Mesenchymal stem cell (in vitro differentiated cells and primary cell): Measurements from ENCODE around the gene MAP3K20.
A peak's percentile ranks its signal among the peaks of the same experiment; 100 is the strongest.
"Not testable (repeated sequence)": the region's sequence is repeated elsewhere in the genome, so short reads cannot be mapped to it uniquely, and the experiment has no call there.

Experiments
- DNase-seq: peaks from one replicate; pipeline ENCODE4 v3.0.0-alpha.2; 2013
- H2AFZ ChIP-seq: one replicate; pipeline ENCODE4 v1.6.1; 2013; ENCODE audit warnings: low read depth, mild to moderate bottlenecking, control low read depth, inconsistent platforms, low read length, moderate library complexity
- H2AK5ac ChIP-seq: 2 replicates; pipeline ENCODE4 v1.6.1; 2013; ENCODE audit warnings: low read length, moderate library complexity, mild to moderate bottlenecking, inconsistent platforms; ENCODE audit not compliant: severe bottlenecking
- H2BK120ac ChIP-seq: one replicate; pipeline ENCODE4 v1.6.1; 2013; ENCODE audit warnings: low read depth, mild to moderate bottlenecking, inconsistent platforms, low read length, moderate library complexity
- H2BK12ac ChIP-seq, 2 experiments: one replicate each; pipeline ENCODE4 v1.6.1; 2013; ENCODE audit warnings: inconsistent platforms in 2 of 2, low read length in 2 of 2, mild to moderate bottlenecking in 2 of 2, moderate library complexity in 2 of 2, control low read depth in 1 of 2
- H2BK15ac ChIP-seq: one replicate; pipeline ENCODE4 v1.6.1; 2013; ENCODE audit warnings: mild to moderate bottlenecking, low read depth, inconsistent platforms; ENCODE audit not compliant: poor library complexity, severe bottlenecking
- H2BK5ac ChIP-seq: 2 replicates; pipeline ENCODE4 v1.6.1; 2013; ENCODE audit warnings: low read depth, mild to moderate bottlenecking, low read length, control low read depth, inconsistent platforms; ENCODE audit not compliant: poor library complexity, severe bottlenecking
- H3K14ac ChIP-seq, 2 experiments: one replicate each; pipeline ENCODE4 v1.6.1; 2013; ENCODE audit warnings: inconsistent platforms in 2 of 2, low read length in 2 of 2, control low read depth in 1 of 2, mild to moderate bottlenecking in 1 of 2, moderate library complexity in 1 of 2
- H3K18ac ChIP-seq, 2 experiments: one replicate each; pipeline ENCODE4 v1.6.1; 2013; ENCODE audit warnings: inconsistent platforms in 2 of 2, low read length in 2 of 2, control low read depth in 1 of 2, low read depth in 1 of 2, mild to moderate bottlenecking in 1 of 2
- H3K23ac ChIP-seq, 2 experiments: one replicate each; pipeline ENCODE4 v1.6.1; 2013; ENCODE audit warnings: inconsistent platforms in 2 of 2, low read length in 2 of 2, mild to moderate bottlenecking in 2 of 2, moderate library complexity in 2 of 2, control low read depth in 1 of 2
- H3K27ac ChIP-seq: 2 replicates; pipeline ENCODE4 v1.5.1; 2013; ENCODE audit warnings: mild to moderate bottlenecking, moderate library complexity, low read length, control low read depth, inconsistent platforms; ENCODE audit not compliant: poor library complexity, severe bottlenecking
- H3K27me3 ChIP-seq, 2 experiments: 2 replicates each; pipeline versions ENCODE4 v1.6.1 to v1.7.0; 2013; ENCODE audit warnings: low read length in 2 of 2, mild to moderate bottlenecking in 2 of 2, moderate library complexity in 2 of 2, control low read depth in 1 of 2, inconsistent platforms in 1 of 2; ENCODE audit not compliant: control insufficient read depth in 1 of 2, insufficient read depth in 1 of 2
- H3K36me3 ChIP-seq, 2 experiments: 2 replicates each; pipeline versions ENCODE4 v1.6.1 to v1.7.0; 2013; ENCODE audit warnings: low read length in 2 of 2, control low read depth in 1 of 2, inconsistent platforms in 1 of 2, low read depth in 1 of 2, mild to moderate bottlenecking in 1 of 2; ENCODE audit not compliant: insufficient read depth in 2 of 2, control insufficient read depth in 1 of 2
- H3K4ac ChIP-seq, 2 experiments: one replicate each; pipeline ENCODE4 v1.6.1; 2013; ENCODE audit warnings: inconsistent platforms in 2 of 2, low read length in 2 of 2, mild to moderate bottlenecking in 2 of 2, moderate library complexity in 2 of 2, control low read depth in 1 of 2, low read depth in 1 of 2
- H3K4me1 ChIP-seq: 2 replicates; pipeline ENCODE4 v1.6.1; 2013; ENCODE audit warnings: low read depth, low read length, control low read depth; ENCODE audit not compliant: control insufficient read depth, insufficient read depth
- H3K4me2 ChIP-seq: 2 replicates; pipeline ENCODE4 v1.6.1; 2013; ENCODE audit warnings: low read length, mild to moderate bottlenecking, inconsistent platforms; ENCODE audit not compliant: poor library complexity, severe bottlenecking
- H3K4me3 ChIP-seq, 2 experiments: 2 replicates each; pipeline versions ENCODE4 v1.5.1 to v1.7.0; 2013; ENCODE audit warnings: low read length in 2 of 2, mild to moderate bottlenecking in 2 of 2, control low read depth in 1 of 2, low read depth in 1 of 2; ENCODE audit not compliant: insufficient read depth in 1 of 2
- H3K79me1 ChIP-seq: replicated peaks from 2 replicates; pipeline ENCODE4 v1.6.1; 2013; ENCODE audit warnings: mild to moderate bottlenecking, control low read depth, low read length, inconsistent platforms; ENCODE audit not compliant: poor library complexity, severe bottlenecking
- H3K9ac ChIP-seq: 2 replicates; pipeline ENCODE4 v1.7.0; 2013; ENCODE audit warnings: mild to moderate bottlenecking, low read length, moderate library complexity
- H3K9me3 ChIP-seq: 2 replicates; pipeline ENCODE4 v1.7.0; 2013; ENCODE audit warnings: mild to moderate bottlenecking, low read length; ENCODE audit not compliant: control insufficient read depth
- H4K8ac ChIP-seq: one replicate; pipeline ENCODE4 v1.6.1; 2013; ENCODE audit warnings: inconsistent platforms, mild to moderate bottlenecking, low read length, moderate library complexity
- H4K91ac ChIP-seq: one replicate; pipeline ENCODE4 v1.6.1; 2013; ENCODE audit warnings: mild to moderate bottlenecking, low read length, inconsistent platforms
- WGBS: methylation state at CpG from one replicate; pipeline ENCODE4 v1.1.7; 2013; ENCODE audit warnings: mixed read lengths; 5-methylcytosine and 5-hydroxymethylcytosine counted together

The MAP3K20 gene

DNA sequence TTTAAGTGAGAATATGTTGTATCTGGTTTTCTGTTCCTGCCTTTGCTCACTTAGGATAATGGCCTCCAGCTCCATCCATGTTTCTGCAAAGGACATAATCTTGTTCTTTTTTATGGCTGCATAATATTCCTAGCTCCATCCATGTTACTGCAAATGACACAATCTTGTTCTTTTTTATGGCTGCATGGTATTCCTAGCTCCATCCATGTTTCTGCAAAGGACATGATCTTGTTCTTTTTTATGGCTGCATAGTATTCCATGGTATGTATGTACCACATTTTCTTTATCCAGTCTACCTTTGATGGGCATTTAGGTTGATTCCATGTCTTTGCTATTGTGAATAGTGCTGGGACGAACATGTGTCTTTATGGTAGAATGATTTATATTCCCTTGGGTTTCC lies 87.7 kb downstream of the MAP3K20 start:
- not testable (repeated sequence) for H3K27me3 ChIP-seq

DNA sequence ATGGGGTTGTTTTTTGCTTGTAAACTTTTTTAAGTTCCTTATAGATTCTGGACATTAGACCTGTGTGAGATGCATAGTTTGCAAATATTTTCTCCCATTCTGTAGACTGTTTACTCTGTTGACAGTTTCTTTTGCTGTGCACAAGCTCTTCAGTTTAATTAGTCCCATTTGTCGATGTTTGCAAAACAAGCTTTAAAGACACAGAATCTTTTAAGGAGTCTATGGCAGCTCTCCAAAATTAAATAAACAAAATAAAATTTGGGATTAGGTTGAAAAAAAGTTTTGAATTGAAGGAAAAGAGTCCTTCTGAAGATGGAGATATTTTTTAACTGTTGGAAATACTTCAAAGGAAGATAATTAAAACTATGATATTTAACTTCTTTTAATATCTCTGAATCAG lies 88.8 kb downstream of the MAP3K20 start:
- Histone ChIP-seq H4K91ac (no peak overlapping the region), H3K9me3 (peaks cover 4% of the 10 kb centered on the region), H2BK12ac (no peak overlapping the region), H2BK120ac (no peak overlapping the region), H3K4me1 (peaks cover 3% of the 10 kb centered on the region), H2BK5ac (no peak overlapping the region), H3K4ac (no peak overlapping the region), H3K27me3 (no peaks in the 10 kb centered on the region), H3K18ac (no peak overlapping the region), H3K36me3 (peaks cover 0 to 4% of the 10 kb centered on the region in 2 experiments), H2BK15ac (no peak overlapping the region), H3K27ac (no peak overlapping the region), H2AK5ac (no peak overlapping the region), H3K9ac (peak overlapping the region; percentile 2), H4K8ac (no peak overlapping the region), H3K4me3 (no peak overlapping the region), H2AFZ (no peak overlapping the region), H3K4me2 (no peak overlapping the region), H3K79me1 (peaks cover 14% of the 10 kb centered on the region), H3K14ac (no peak overlapping the region), H3K23ac (no peak overlapping the region)
- WGBS, result no CpG with 5 or more reads among the region's 1 CpG
- no peak for DNase-seq

More for the DNA sequence above, 87.7 kb downstream of the MAP3K20 start:
- H3K9me3 ChIP-seq, H2BK5ac ChIP-seq, H3K4me2 ChIP-seq, H3K4ac ChIP-seq, H3K4me3 ChIP-seq, H2BK120ac ChIP-seq, H3K18ac ChIP-seq, H2AK5ac ChIP-seq, H3K27ac ChIP-seq, H3K23ac ChIP-seq, H3K36me3 ChIP-seq, DNase-seq, H4K8ac ChIP-seq, H4K91ac ChIP-seq, H3K9ac ChIP-seq, H3K14ac ChIP-seq, H2BK12ac ChIP-seq, H2BK15ac ChIP-seq, H2AFZ ChIP-seq, H3K4me1 ChIP-seq: not testable (repeated sequence)
- peaks cover 14% of the 10 kb centered on the region for H3K79me1 ChIP-seq
- WGBS, result no CpG with 5 or more reads among the region's 1 CpG

DNA sequence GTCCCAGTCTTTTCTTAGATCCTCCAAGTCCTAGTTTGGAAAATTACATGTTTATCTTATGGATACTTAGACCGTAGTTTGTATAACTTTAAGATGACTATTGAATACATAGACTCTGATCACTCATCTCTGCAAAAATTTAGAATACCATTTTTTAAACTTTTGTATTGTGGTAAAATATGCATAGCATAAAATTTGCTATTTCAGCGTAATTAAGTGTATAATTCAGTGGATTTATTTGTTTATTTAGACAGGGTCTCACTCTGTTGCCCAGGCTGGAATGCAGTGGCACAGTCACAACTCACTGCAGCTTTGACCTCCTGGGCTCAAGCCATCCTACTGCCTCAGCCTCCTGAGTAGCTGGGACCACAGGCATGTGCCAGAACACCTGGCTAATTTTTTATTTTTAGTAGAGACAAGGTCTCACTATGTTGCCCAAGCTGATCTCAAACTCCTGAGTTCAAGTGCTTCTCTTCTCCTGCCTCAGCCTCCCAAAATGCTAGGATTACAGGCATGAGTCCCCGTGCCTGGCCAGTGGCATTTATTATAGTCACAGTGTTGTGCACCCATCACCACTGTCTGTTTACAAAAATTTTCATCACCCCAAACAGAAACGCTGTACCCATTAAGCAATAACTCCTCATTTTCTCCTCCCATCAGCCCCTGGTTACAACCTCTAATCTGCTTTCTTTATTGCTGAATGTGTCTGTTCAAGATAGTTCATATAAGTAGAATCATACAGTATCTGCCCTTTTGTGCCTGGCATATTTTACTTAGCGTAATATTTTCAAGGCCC lies 90.0 kb downstream of the MAP3K20 start:
- Histone ChIP-seq H3K18ac (no peak overlapping the region), H2BK5ac (no peak overlapping the region), H3K27me3 (no peaks in the 10 kb centered on the region), H3K36me3 (peaks cover 0 to 4% of the 10 kb centered on the region in 2 experiments), H2AK5ac (no peak overlapping the region), H3K14ac (no peak overlapping the region), H4K91ac (no peak overlapping the region), H3K79me1 (peaks cover 14% of the 10 kb centered on the region), H2BK12ac (no peak overlapping the region), H3K23ac (no peak overlapping the region), H3K4me1 (peaks cover 3% of the 10 kb centered on the region), H3K9me3 (peaks cover 4% of the 10 kb centered on the region), H2AFZ (no peak overlapping the region), H3K27ac (no peak overlapping the region), H3K9ac (no peak overlapping the region), H3K4ac (no peak overlapping the region), H3K4me2 (no peak overlapping the region), H4K8ac (no peak overlapping the region), H2BK15ac (no peak overlapping the region), H2BK120ac (no peak overlapping the region), H3K4me3 (no peak overlapping the region)
- no peak for DNase-seq
- WGBS, result 79% methylated on average over 3 of the region's 5 CpGs

DNA sequence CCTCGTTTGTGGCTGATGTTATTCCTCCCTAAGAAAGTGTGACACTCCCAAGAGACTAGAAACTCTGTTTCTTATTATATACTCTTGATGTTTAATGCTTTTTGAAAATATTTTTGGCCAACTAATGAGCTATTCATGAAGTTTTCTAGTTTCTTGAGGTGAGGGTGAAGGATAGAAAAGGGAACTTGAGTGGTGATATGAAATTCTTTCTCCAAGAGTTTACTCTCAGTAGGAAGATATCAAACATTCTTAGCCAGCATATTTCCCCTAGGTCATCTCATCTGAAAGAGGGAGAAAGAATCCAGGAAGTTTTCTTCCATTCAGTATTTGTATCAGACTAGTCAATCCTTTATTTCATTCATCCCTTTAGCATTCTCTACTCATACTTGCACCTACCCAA lies 95.7 kb downstream of the MAP3K20 start:
- WGBS, result no CpG with 5 or more reads among the region's 1 CpG
- no peak overlapping the region for H3K27ac ChIP-seq
- no peak overlapping the region for H4K91ac ChIP-seq
- no peak overlapping the region for H2BK120ac ChIP-seq
- H3K18ac ChIP-seq, result no peak overlapping the region
- H2BK15ac ChIP-seq, result no peak overlapping the region
- no peak overlapping the region for H3K23ac ChIP-seq
- H3K27me3 ChIP-seq, result no peaks in the 10 kb centered on the region
- no peak overlapping the region for H2BK12ac ChIP-seq
- no peaks in the 10 kb centered on the region for H3K36me3 ChIP-seq
- H3K4ac ChIP-seq, result no peak overlapping the region
- H2BK5ac ChIP-seq, result no peak overlapping the region
- H3K9me3 ChIP-seq, result no peaks in the 10 kb centered on the region
- DNase-seq, result no peak
- H3K4me2 ChIP-seq, result no peak overlapping the region
- H3K4me1 ChIP-seq, result peaks cover 1% of the 10 kb centered on the region
- no peak overlapping the region for H2AK5ac ChIP-seq
- no peak overlapping the region for H3K14ac ChIP-seq
- H2AFZ ChIP-seq, result no peak overlapping the region
- peaks cover 10% of the 10 kb centered on the region for H3K79me1 ChIP-seq
- no peak overlapping the region for H3K4me3 ChIP-seq
- no peak overlapping the region for H3K9ac ChIP-seq
- H4K8ac ChIP-seq, result no peak overlapping the region
